HG02938 (cell line): ENCODE measurements around the gene PDCD4.
A peak's percentile ranks its signal among the peaks of the same experiment; 100 is the strongest.

Experiments
- ATAC-seq: cut with Tn5 transposase; IDR thresholded peaks from one replicate; pipeline ENCODE4 v1.9.1; 2021; ENCODE audit warnings: mild to moderate bottlenecking, moderate library complexity; ENCODE audit not compliant: unreplicated experiment

Gene PDCD4

DNA sequence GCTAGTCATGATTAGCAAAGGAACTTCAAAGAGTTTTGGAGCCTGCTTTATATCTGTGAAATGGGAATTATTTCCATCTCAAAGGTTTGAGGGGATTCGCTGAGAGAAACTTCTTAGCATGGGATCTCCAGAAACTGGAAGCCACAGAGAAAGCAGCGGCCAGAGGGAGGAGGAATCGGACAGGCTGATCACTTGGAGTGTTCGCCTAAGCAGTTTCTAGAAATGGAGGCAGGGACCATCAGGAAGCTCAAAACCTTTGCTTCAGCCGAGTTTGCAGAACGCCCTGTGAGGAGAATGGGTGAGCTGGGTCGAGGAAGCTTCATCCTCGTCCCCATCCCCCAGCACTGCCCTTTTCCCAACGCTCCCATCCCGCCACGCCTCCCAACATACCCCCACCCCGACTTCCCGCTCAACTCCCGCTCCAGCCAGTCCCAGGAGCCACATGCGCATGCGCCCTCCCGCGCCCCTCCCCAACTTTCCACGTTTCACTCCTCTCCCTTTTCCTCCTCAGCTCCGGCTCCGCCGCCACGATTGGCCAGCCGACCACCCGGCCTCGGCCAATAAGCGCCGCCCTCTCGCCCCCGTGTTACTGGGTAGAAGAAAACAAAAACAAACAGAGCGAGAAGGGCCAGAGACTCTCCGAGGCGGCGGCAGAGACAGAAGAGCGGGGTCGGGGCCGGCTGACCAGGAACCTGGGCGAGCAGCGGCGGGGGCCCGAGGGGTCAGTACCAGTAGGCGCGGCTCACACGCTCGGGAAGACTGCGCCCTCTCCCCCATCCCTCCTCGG, at the start of gene PDCD4:
PDCD4 (plus strand) TSS at position 631 of the 787 bp plus-strand sequence. CDS start 4,100 bp downstream, outside the sequence.
- ATAC-seq: peak; percentile 78

DNA sequence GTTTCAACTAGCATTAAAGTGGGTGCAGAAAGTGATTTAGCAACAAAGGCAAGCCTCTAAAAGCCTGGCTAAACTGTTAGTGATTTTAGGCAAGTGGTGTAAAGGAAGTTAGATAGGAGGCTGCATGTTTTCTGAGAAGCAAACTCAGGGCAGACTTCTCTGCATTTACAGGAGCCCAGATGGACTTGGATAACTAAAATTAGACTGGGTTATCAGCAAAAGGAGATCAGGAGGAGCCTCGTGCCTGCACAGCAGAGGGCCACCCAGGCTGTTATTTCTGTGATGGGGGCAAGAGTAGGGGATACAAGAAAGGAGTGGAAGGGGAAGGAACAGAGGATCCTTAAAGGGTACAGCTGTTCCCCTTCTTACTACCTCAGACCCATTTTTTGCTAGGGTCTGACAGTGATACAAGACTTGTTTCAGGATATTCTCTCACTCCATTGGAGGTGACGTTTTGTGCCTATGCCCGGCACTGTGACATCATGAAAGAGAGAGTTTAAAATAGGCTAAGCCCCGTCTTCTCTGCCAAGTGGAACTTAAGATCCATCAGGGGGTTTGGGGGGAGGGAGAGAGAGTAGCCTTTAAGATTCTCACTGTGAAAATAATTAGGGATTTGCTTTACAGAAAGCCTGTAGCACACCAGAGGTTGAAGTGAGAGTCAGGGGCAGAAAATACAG, 49.6 kb upstream of the PDCD4 start:
- no peak for ATAC-seq

DNA sequence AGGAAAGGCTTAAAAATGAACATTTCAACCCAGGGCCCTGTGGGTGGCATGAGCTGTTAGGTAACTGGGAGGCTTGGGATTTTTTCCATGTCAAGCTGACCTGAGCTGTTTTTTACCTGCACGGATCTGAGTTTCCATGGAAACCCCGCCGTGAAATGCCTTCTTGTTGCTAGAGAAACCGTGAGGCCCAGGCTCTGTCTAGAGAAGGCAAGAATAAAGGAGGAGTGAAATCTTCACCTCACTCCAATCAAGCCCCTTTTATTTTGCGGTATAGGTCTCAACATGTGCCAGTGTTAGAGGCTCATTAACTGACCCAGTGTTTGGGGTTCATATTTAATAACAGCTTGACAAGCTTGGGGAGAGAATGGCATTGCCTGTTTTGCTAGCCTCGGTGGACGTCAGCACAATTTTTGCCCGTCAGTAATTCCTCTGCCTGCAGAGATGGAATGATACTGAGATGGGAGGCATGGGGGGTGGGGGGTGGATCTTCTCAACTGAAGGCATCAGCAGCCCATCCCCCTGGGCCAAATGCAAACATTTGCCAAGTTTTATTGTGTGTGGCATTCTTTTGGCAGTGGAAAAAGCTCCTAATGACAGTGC, 48.9 kb upstream of the PDCD4 start:
- ATAC-seq: no peak

DNA sequence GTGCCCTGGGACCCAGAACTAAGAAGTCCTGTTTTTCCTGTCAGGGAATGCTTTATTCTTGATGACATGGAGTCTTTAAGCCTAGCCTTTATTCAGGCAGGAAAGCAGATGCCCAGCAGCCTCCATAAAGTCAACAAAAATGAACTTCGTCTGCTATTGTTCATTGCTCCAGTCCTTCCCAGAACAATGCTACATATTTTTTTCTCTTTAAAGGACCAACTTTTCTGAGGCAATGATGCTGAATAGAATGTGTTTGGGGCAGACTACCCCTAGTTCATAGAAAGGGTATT, 47.6 kb upstream of the PDCD4 start:
- ATAC-seq: no peak

- no peak for ATAC-seq
Observed at GRCh38 chr10:110824660-110825059, 47.1 kb upstream of the PDCD4 start.

GRCh38 chr10:110825508-110825907, 46.2 kb upstream of the PDCD4 start:
- ATAC-seq: no peak

DNA sequence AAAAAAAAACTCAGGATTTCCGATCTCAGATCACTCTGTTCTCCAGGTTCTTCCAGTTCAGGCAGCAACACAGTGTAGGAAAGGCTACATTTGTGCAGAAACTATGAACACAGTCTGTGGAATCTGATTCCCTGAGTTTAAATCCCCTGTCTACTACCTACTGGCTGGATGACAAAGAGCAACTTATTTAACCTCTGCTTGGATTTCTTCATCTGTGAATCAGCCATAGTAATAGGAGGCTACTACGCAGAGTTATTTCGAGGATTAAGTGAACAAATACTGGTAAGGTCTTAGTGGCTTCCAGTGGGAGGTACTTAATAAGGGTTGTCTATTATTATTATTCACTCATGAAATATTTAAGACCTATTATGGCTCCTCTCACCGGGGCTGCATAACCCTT, 44.3 kb upstream of the PDCD4 start:
- ATAC-seq: no peak

- no peak for ATAC-seq
Observed at GRCh38 chr10:110827875-110828274, 43.9 kb upstream of the PDCD4 start.

GRCh38 chr10:110828525-110828924, 43.2 kb upstream of the PDCD4 start:
- ATAC-seq: no peak

GRCh38 chr10:110829721-110830410, 41.9 kb upstream of the PDCD4 start:
- ATAC-seq: no peak

- ATAC-seq: no peak
Observed at GRCh38 chr10:110833234-110833940, 38.3 kb upstream of the PDCD4 start.

GRCh38 chr10:110833941-110834628, 37.6 kb upstream of the PDCD4 start:
- no peak for ATAC-seq

DNA sequence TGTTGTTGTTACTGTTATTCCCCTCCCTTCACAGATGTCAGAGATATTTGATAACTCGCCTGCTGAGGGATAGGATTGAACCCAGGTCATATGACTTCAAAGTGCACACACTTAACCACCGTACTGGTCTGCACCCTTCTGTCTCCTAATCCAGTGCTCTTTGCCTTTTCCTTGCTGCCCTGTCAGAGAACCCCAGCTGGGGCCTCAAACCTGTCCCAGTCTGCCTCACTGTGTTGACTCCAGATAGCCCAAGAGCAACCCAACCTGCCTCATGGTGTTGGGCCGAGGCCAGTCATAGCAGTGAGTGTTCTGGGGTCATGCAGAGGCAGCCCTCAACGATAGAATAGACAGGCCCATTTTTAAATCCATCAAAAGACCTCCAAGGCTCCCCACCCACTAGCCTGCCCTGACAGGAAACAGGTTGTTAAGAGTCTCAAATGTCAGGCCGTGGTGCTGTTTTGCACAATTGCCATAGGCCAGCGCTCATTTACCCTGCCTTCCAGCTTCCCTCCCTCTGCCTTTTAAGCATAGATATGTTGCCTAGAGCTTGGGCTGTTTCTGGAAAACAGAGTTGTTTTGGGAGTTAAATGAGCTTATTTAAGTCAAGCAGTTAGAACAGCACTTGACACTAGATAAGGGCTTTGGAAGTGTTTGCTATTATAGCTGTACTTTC, 37.0 kb upstream of the PDCD4 start:
- no peak for ATAC-seq

GRCh38 chr10:110835841-110836240, 35.9 kb upstream of the PDCD4 start:
- ATAC-seq: no peak

GRCh38 chr10:110836706-110837105, 35.0 kb upstream of the PDCD4 start:
- ATAC-seq: no peak

DNA sequence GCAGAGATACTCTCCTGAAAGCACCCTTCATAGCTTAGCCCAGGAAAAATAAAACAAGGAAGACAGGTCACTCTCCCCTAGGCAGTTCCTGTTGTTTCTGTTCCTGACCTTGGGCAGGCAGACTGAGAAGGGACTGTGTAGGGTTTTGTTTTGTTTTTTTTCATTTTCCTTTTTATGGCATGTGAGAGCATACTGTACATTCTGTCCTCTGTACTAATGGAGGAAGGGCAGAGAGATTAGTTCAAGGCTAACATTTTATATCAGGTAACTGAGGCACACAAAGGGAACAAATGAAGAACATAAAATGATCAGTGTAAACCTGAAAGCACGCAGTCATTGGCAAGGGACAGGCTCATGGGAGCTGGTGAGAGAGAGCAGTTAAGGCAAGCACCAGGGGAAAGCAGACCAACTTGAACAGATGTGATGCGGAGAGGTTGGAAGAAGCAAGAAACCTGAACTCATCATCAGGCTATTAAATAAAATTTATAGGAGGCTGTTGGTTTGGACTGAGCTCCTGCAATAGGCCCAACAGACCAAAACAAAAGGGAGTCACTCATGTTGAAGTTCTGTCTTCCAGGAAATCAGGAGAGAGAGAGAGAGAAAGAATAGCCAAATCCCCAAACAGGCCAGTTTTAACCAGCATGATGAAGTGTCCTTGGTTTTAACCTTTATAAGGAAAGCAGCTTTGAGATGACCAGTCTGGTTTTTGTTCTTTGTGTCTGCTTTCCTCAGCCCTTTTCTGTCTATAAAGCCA, 34.1 kb upstream of the PDCD4 start:
- ATAC-seq: no peak

DNA sequence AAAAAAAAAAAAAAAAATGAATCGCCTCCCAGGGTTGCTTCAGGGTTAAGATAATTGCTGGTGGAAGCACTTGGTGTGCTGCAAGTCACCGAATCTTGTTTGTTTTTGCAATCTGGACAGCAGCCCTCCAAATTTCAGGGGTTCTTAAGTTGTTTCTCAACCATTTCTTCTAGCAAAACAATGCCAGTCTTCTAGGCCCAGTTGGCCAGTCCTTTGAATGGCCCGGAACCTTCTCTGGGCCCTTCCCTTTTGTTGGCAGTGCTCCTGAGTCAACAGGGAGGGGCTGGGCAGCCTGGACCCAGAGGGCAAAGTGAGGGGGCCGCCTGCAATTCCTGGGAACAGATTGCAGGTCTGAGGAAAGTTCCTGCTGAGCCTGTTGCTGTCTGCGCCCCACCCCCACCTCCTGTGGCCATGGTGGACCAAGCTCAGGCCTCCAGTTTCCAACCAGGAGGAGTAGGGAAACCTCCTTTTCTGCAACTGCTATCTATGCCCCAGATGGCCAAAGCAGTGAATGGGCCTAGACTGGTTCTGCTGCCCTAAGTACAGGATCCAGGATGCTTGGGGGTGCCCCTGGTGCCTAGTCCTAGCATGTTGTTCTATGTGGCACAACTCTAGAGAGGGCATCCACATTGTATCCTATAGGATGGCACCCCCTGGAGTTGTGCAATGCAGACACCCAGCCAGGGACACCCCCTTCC, 31.4 kb upstream of the PDCD4 start:
- no peak for ATAC-seq

DNA sequence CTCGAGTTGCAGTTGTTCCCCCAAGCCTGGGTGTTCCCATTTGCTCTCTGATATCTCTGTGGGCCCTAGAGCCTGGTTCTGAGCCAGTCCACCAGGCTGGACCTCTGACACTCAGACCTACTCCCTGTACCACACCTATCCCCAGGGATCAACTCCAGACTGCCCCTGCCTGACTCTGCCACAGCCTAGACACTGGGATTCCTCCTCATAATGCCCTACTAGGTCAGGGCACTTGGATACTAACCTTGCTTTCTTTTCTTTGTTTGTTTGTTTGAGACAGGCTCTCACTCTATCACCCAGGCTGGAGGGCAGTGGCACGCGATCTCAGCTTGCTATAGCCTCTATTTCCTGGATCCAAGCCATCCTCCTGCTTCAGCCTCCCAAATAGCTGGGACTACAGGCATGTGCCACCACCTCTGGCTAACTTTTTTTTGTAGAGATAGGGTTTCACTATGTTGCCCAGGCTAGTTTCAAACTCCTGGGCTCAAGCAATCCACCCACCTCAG, 30.8 kb upstream of the PDCD4 start:
- no peak for ATAC-seq
